Endometrium (tissue), 2 donors: Measurements from ENCODE around the gene MAP3K14.

Experiments
- FAIRE-seq: peaks from 2 replicates; lab custom pipeline; 2012; peaks lifted over from hg19 to GRCh38; lab: Jason Lieb, UNC
- donor health status: control.
- donor health status: control.

The MAP3K14 gene

DNA sequence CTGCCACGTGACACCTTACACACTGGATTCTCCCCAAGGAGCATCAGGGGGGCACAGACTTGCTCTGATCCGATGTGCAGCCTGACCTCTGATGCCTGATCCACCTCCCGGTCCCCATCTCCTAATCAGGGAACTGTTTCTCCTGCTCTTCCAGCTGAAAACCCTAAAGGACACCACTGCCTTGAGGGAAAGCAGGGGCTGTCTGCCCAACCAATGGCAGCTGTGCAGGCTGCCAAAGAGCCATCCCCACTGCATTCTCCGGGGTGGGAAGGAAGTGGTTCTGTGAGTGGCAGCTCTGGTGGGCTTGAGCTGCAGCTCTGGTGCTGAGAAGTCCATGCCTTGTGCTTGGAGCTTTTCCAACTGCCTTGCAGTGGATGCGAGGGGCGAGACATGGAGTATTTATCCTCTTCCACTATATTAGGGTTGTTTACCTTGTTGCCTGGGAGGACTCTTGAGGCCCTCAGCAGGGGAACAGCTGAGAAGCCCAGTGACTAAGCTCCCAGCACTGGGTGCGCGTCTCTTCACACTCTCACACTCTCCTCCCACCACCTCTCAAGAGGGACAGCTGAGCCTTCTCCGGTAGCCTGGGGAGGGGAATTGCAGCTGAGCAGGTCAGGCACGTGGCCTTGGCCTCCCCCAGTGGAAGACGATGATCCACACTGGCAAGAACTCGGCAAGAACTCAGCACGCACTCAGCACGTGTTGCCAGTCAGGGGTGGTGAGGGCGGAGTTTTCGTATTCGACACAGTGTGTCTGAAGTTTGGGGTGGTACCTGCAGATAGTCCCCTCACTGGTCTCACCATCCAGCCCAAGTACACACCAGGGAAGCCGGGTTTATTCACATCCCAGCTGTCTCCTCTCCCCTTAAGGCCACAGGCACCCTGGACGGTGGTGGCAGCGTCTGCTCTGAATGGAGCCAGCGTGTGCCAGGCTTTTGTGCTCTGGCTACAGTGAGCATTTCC, 33.9 kb downstream of the MAP3K14 start:
- FAIRE-seq = no peak

DNA sequence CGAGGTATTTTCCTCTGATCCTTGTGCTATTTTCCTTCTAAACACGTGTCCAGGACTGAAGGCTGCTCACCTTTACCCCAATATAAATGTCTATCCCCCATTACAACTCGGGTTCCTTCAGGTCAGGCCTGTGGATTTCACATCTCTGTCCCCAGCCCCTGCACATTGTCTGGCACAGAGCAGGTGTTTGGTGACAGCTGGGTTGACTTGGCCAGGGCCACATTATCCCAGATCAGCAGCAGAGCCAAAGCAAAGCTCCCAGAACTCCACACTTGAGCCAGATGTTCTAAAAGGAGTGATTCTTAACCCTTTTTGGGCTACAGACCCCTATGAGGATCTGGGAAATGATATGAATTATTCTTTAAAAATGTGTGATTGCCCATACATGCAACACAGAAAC, 36.9 kb downstream of the MAP3K14 start:
- FAIRE-seq = no peak

DNA sequence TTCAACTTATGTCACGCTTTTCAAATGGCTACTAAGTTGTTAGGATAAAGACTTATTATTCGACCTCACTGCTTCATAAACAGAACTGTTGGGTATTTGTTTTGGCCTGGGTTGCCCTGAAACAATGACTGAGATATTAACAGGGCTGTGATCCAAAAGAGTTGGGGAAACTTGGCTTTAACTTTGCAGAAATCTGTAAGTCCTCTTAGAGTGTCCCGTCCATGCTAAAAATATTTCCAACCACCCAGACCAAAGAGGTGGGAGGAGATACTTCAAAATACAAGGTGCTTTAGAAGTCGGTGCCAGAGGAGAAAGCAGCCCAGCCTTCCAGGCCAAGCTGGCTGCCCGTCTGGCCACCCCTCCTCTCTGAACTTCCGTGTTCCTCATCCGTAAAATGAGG, 38.8 kb downstream of the MAP3K14 start:
- no peak for FAIRE-seq

DNA sequence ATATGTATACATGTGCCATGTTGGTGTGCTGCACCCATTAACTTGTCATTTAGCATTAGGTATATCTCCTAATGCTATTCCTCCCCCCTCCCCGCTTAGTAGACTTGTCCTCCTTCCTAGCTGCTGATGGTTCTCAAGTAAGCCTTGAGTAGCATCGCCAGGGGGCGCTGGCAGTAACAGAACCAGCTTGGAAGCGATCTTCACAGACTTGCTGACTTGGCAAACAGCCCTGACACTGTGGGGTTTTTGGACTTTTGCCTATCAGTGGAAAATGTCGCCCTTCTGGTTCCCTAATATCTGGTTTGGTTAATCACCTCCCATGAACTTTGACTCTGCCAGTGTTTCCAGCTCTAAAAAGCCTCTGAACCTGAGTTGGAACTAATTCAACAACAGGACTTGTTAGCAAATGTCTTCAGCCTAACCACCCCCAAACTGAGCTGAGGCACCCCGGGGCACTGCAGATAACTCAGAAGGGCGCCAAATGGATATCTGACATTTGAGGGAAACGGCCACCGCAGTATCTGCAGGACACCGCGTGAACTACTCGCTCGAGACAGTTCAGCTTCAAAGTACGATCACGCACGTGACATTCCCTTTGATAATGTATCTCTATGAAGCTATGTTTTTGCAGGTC, 39.5 kb downstream of the MAP3K14 start:
- no peak for FAIRE-seq

DNA sequence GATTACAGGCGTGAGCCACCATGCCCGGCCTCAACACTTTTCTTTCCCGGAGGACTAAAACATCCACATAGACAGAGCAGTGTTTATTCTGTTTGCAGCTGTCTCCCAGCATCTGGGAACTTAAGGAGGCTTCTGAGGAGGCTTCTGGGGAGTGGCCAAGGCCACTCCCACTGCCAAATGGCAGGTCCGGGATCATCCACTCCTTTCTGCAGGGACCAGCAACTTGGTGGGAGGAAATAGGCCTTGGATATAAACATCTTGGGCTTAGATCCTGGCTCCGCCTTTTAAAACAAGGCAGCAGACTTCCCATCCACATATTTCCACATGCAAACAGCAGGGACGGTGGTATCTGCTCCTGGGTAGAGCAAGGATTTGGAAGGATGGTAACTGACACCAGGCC, 40.8 kb downstream of the MAP3K14 start:
- peak; percentile 89 for FAIRE-seq

DNA sequence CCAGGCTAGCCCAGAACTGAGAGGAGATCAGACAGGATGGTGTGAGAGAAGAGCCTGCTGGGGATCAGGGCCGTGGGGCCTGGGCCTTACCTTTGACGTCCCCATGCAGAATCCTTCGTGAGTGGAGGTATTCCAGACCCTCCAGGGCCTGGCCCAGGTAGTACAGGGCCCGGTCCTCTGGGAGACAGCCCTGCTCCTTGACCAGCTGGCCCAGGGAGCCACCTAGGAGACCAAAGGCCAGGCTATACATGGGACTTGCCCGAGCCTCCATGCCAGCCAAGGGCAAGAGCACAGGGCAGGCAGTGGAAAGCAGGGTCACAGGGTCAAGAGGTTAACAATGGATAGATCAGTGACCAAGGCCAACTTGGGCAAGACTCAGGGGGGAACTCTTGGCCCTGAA, 42.8 kb downstream of the MAP3K14 start:
- no peak for FAIRE-seq

DNA sequence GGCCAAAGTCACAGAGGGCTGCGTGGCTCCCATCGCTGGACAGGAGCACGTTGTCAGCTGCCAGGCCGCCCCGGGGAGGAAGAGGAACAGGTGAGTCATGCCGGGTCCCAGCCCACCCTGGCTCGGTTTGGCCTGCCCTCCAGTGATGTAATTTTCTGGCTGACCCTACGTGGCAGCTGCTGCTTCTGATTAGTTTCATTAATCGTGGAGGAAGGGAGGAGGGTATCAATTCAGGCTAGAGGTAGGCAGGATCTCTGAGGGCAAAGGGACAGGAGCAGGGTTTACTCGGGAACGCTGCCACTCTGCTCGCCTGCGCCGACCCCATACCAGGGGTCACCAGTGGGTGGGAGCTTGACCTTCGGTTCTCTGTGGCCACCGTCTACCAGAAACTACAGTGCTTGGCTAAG, 43.3 kb downstream of the MAP3K14 start:
- FAIRE-seq = no peak

DNA sequence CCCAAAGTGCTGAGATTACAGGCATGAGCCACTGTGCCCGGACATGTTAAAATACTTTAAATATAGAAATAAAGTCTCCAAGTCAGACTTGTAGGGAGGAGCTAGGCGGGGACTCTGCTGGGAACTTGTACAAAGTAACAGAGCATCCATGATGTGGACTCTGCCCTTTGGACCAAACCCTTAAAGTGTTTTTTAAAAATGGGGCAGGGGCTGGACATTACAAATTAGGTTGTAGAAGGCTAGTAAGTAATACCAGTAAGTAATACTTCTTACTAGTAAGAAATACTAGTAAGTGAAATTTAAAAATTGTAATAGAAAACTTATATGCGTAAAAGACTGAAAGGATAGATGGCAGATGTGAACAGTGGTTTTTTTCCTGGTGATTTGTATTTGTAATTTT, 45.2 kb downstream of the MAP3K14 start:
- no peak for FAIRE-seq

DNA sequence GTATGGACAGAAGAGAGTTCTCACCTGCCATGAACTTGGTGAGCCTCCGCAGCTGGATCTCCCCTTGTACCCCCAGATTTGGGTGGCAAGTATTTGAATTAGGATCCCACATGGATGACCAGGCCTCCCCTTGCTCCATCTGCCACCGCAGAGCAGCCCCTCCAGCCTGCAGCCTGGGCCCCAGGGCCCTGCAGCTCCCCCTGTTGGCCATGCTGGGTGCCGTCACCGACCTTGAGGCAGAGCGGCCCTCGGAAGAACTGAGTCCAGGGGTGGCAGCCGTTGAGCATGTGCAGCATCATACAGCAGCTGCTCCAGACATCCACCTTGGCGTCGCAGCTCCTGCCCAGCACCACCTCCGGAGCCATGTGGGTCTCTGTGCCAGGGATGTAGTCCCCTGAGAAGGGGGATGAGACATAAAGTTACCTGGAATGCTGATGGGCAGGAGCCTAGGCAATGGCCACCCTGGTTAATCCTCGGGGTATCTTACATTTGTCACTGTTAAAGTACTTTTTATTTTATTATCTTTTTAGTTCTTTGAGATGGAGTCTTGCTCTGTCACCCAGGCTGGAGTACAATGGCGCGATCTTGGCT, 45.9 kb downstream of the MAP3K14 start:
- FAIRE-seq = no peak

DNA sequence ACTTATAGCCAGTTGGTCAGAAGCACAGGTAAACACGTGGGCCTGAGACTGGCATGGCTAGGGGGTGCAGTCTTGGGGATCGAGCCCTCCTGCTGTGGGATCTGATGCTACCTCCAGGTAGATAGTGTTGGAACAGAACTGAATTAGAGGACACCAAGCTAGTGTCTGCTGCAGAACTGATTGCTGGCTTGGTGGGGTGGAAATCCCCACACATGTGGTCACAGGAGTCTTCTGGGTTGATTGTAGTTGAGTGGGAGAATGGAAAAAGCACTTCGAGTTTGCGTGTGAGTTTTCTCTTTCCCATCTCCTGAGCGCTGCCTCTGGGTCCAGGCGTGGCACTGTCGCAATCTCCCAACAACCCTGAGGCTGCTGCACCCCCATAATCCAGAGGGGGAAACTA, 46.9 kb downstream of the MAP3K14 start:
- FAIRE-seq = no peak

DNA sequence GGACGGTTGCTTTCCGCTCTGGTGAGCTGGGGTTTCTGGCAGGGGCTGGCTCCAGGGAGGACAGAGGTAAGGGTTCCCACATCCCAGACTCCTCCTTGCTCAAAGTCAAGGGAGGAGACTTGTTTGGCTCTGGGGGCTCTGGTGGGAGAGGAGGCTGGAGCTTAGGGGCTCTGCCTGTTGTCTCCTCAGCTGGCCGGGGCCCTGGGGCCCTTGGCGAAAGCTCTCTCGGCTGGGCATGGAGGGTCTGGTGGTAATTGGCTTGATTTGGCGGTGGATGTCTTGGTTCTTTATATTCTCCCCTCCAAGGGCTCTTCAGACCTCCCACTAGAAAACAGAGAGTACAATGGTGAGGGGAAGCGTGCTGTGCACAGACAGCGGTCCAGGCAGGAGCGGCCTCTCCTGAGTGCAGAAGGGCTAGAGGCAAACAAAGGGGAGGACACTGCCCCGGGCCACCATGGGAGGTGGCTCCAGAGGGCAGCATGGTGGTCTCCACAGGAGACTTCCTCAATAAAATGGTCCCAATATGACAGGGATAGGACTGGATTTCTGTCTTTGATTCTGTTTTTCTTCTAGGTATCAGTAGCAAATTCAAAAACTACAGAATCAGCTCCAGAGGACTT, 49.3 kb downstream of the MAP3K14 start:
- no peak for FAIRE-seq

DNA sequence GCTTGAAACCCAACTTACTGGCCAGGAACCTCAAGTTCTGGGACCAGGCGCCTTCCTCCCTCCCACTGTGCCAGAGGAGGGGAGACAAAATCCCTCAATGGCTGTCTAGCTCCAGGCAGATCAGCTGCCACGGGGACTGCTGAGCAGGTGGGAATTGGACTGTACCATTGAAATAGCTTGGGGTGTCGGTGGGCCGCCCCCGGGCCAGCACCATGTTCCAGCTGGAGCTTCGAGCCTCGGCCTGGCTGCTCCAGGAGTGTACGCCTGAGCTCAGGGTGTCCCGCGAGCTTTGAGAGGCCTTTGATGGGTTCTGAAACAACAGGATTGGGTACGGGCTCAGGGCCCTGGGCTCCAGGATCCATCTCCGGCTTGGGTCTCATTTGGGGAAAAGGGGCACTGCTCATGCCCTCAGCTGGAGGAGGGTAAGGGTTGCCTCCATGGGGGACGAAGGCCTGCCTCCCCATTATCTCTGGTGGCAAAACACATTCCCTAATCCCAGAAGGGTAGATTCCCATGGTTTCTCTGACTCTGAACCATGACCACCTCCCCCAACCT, 50.4 kb downstream of the MAP3K14 start:
- FAIRE-seq = no peak

DNA sequence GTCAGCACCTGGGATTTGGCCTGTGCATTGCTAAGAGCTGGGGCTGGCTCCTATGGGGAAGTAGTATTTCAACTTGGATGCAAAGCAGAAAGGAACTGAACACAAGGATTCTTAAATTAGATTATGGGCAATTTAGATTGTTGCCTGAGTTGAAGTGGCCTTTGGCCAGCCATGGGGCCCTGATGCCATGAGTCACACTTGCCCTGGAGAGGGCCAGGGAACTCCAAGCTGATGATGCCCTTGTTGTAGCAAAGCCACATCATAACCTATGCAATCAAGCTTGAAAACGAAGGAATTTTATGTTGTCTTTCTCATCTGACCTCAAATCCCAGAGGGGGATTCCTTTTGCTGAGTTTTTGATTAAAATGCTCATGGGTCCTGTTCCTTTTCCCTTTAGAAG, 51.0 kb downstream of the MAP3K14 start:
- no peak for FAIRE-seq

DNA sequence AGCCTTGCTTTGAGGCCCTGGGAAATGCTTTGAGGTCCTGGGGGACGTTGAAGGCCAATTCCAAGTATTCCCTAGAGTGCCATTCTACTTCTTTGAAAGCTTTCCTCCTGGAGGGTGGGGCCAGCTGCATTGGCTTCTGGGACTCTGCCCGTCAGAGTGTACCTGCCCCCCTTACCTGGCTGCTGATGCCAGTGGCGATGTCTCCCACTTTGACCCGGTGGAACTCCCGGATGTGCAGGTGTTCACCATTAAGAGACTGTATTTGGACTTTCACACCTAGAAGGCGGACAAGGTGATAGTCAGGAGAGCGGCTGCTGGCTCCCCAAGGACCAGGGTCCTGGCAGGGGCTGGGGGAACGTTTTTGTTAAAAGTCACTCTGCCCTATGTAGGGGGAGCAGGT, 51.8 kb downstream of the MAP3K14 start:
- FAIRE-seq = no peak

DNA sequence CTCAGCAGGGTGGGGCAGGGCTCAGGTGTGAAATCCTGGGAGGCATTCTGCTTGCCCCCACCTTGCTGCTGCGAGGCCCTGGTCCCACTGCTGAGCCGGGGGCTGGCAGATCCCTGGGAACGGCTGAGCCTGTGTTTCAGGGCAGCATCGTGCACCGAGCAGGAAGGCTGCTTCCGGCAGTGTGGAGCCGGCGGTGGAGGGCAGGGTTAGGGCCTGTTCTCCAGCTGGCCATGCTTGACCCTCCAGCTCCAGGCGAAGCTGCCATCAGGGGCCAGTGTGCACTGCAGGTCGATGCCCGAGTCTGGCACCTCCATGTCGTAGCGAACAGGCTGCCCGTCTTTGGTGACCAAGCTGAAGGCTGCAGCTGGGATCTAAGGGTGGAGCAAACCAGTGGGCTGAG, 52.4 kb downstream of the MAP3K14 start:
- FAIRE-seq = no peak

DNA sequence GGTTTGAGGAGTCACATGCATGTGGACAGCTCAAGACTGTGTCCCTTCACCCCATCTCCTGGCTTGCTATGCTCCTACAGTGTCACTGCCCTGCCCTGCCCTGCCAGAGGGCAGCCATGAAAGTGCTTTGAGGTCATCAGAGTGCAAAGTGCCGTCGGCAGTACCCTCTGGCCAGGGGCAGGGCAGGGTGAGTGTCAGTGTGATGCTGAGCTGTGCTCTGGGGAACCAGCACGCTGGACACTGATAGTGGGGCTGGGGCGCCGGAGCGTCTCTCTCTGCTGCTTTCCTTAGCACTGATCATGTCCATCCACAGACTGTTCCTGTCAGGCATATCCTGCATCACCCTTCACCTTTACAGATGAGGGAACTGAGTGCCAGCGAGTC, 53.4 kb downstream of the MAP3K14 start:
- no peak for FAIRE-seq

DNA sequence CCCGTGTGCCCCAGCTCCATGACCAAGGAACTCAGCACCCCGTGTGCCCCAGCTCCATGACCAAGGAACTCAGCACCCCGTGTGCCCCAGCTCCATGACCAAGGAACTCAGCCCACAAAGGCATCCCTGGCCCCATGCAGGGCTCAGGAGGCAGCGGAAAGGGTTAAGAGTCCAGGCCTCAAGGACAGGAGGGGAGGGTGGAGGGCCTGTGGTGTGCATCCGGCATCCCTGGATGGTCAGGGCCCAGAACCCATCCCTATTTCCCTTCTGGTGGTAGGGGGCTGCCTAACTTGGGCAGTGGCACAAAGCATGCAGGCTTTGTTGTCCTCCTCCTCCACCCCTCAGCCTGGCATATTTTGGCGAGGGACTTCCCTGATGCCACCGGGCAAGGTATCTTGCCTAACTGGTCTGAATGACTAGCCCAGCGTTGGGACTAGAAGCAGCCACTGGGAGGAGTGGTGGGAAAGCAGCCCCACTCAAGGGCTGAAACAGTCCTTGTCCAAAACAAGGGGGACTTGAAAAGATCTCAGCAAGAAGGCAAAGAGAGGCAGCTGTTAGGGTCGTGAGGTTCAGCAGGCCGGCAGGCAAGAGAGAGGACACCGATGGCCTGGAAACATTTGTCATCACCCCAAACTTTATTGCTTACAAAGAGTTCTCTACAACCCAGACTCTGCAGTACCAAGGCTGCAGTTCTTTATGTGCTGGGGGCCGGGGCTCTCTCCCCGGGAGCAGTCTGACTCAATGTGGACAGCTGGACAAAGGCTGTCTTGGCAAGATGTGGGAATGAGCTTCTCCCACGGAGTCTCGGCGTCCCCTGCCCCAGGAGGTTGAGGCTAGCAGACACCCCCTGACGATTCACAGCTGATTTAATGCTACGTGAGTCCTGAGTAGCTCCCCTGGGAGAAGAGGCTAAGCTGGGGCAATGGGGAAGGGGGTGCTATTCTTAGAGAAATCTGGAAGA, 54.0 kb downstream of the MAP3K14 start:
- no peak for FAIRE-seq

DNA sequence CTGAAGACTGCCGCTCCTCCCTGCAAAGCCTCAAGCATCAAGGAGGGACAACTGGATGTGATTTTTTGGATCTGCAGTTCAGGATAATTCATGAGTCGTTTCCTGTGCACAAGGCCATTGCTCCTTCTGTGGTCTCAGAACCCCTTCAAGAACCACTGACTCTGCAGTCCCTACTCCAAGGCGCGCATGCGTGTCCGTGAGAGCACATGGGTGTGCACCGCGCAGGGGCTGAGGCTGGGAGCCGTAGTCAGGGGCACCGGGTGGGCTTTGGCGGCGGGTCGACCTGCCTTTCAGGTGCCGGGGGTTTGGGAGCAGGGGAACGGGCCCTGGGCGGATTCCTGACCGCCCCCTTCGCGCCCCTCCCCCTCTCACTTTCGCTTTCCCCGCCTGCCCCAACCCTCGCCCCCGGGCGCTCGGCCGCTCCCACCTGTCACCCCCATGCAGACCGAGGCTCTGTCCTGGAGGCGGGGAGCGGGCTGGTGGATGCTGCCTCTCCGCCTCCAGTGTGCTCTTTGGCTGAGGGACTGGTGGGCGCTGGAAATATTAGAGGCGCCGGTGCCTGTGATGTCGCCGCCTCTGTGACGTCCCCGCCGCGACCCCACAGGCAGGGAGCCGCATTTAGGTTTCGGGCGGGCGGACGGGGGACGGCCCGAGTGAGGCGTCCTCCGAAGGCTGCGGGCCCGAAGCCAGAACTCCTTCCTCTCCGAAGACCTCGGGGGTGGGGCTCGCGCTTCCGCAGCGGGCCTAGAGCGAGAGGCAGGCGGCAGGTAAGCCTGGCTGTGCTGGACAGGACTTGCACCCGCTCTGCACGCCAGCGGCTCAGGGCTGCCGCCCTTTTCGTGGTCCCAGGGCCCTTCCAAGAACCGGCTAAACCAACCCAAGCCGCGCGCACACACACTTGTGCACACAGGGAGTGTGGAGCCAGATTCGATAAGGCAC, 55.0 kb downstream of the MAP3K14 start, which contains the start of gene SPATA32:
SPATA32 (minus strand) TSS at position 518 of the 939 bp plus-strand sequence; CDS start at position 440, 78 bp downstream.
- no peak for FAIRE-seq

DNA sequence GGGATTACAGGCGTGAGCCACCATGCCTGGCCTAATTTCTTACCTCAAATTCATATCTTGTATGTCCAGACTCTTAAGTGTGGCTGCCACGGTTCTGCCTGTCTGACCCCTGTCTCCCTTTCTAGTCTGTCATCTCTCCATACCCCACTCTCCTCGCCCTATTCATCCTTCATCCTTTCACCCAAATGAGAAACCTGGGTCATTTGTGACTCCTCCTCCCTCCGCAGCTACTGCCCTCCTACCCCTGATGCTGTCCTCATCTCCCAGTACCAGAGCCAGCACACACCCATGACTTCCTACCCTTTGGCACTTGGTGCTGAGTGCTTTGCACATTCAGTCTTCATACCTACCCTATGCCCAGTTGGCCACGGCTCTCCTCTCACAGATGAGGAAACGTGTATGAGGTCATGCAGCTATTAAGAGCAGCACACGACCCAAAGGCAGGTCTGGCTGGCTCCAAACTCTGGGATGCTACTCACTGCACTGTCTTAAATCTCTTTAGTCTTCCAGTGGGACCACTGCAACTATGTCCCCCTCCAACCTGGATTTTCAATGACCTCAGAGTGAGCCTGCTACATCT, 56.5 kb downstream of the MAP3K14 start:
- no peak for FAIRE-seq

DNA sequence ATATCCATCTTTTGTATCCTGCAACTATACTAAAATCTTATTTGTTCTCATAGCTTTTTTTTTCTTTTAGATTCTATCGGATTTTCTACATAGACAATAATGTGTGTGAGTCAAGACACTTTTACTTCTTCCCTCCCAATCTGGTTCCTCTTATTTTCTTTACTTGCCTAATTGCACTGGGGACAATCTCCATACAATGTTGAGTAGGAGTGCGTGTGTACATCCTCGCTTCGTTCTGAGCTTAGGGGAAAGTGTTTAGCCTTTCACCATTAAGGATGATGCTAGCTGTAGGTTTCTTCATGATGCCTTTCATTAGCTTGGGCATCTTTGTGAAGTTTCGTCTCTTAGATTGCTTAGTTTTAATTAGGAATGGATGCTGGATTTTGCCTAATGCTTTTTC, 57.8 kb downstream of the MAP3K14 start:
- no peak for FAIRE-seq
